HEK293 (cell line): ENCODE results near the gene TLE5.

Experiments
- CTCF ChIA-PET: fragments of 350-600 bp; formaldehyde crosslinking; extraction: SDS; loops from one replicate; lab custom pipeline; 2021; ENCODE audit warnings: antibody characterized with exemption; lab: Yijun Ruan, JAX
- POLR2A ChIA-PET: fragments of 300-600 bp; formaldehyde crosslinking; extraction: SDS; loops from one replicate; lab custom pipeline; 2020; ENCODE audit warnings: antibody characterized with exemption, inconsistent platforms; lab: Yijun Ruan, JAX
- H3K27ac ChIP-seq: fragments of 200-500 bp; sonication (Bioruptor generic); 2 replicates; pipeline ENCODE4 v1.5.1; 2014; ENCODE audit warnings: low read depth, low read length, control low read depth, inconsistent platforms; ENCODE audit errors: extremely low read depth
- H3K36me3 ChIP-seq, 2 experiments: fragments of 200-500 bp in 1 of 2; sonication (Bioruptor generic) in 1 of 2; 1 replicate in 1 of 2; 2 replicates in 1 of 2; pipeline ENCODE4 v1.5.1; 2014 to 2017; ENCODE audit warnings: inconsistent platforms in 2 of 2, low read length in 2 of 2; ENCODE audit not compliant: control insufficient read depth in 2 of 2, insufficient read depth in 1 of 2
- H3K4me1 ChIP-seq: fragments of 200-500 bp; sonication (Bioruptor generic); 2 replicates; pipeline ENCODE4 v1.5.1; 2014; ENCODE audit warnings: mild to moderate bottlenecking, low read length, inconsistent platforms; ENCODE audit not compliant: control insufficient read depth, insufficient read depth
- H3K4me3 ChIP-seq: 2 replicates; pipeline ENCODE4 v1.5.1; 2011; ENCODE audit warnings: low read depth, mild to moderate bottlenecking, control low read depth, low read length, moderate library complexity
- H3K9me3 ChIP-seq: fragments of 200-500 bp; sonication (Bioruptor generic); 2 replicates; pipeline ENCODE4 v1.5.1; 2014; ENCODE audit warnings: low read depth, low read length, inconsistent platforms; ENCODE audit not compliant: control insufficient read depth, insufficient read depth
- EGR2 ChIP-seq: fragments of 450-650 bp; formaldehyde crosslinking; IDR thresholded peaks from 2 replicates; pipeline ENCODE4 v1.5.1; 2016; ENCODE audit warnings: low read depth, missing biosample characterization, missing genetic modification characterization
- KLF8 ChIP-seq: fragments of 450-650 bp; formaldehyde crosslinking; IDR thresholded peaks from 2 replicates; pipeline ENCODE4 v1.5.1; 2016; ENCODE audit warnings: missing biosample characterization, missing genetic modification characterization
- OSR2 ChIP-seq: fragments of 450-650 bp; formaldehyde crosslinking; IDR thresholded peaks from 2 replicates; pipeline ENCODE4 v1.5.1; 2016; ENCODE audit warnings: missing biosample characterization, missing genetic modification characterization
- SCRT1 ChIP-seq: fragments of 450-650 bp; formaldehyde crosslinking; IDR thresholded peaks from 2 replicates; pipeline ENCODE4 v1.5.1; 2016; ENCODE audit warnings: missing biosample characterization, missing genetic modification characterization, borderline replicate concordance
- ZBTB17 ChIP-seq: fragments of 450-650 bp; formaldehyde crosslinking; IDR thresholded peaks from 2 replicates; pipeline ENCODE4 v1.5.1; 2016; ENCODE audit warnings: missing biosample characterization, missing genetic modification characterization
- ZBTB8A ChIP-seq: fragments of 450-650 bp; formaldehyde crosslinking; IDR thresholded peaks from 2 replicates; pipeline ENCODE4 v1.5.1; 2016; ENCODE audit warnings: missing biosample characterization, missing genetic modification characterization
- ZEB2 ChIP-seq: fragments of 450-650 bp; formaldehyde crosslinking; IDR thresholded peaks from 2 replicates; pipeline ENCODE4 v1.5.1; 2016; ENCODE audit warnings: missing biosample characterization, missing genetic modification characterization
- ZFHX2 ChIP-seq: fragments of 450-650 bp; formaldehyde crosslinking; conservative IDR thresholded peaks from 2 replicates; pipeline ENCODE4 v1.5.1; 2016; ENCODE audit warnings: missing biosample characterization, missing genetic modification characterization
- ZIC2 ChIP-seq: fragments of 450-650 bp; formaldehyde crosslinking; IDR thresholded peaks from 2 replicates; pipeline ENCODE4 v1.5.1; 2016; ENCODE audit warnings: missing biosample characterization, missing genetic modification characterization
- ZNF138 ChIP-seq: fragments of 450-650 bp; formaldehyde crosslinking; IDR thresholded peaks from 2 replicates; pipeline ENCODE4 v1.5.1; 2016; ENCODE audit warnings: missing biosample characterization, missing genetic modification characterization, borderline replicate concordance
- ZNF311 ChIP-seq: fragments of 450-650 bp; formaldehyde crosslinking; IDR thresholded peaks from 2 replicates; pipeline ENCODE4 v1.5.1; 2017; ENCODE audit warnings: missing biosample characterization, missing genetic modification characterization, borderline replicate concordance
- ZNF423 ChIP-seq: fragments of 450-650 bp; formaldehyde crosslinking; IDR thresholded peaks from 2 replicates; pipeline ENCODE4 v1.5.1; 2016; ENCODE audit warnings: missing biosample characterization, missing genetic modification characterization
- ZNF521 ChIP-seq: fragments of 450-650 bp; formaldehyde crosslinking; IDR thresholded peaks from 2 replicates; pipeline ENCODE4 v1.5.1; 2017; ENCODE audit warnings: missing biosample characterization, mild to moderate bottlenecking, missing genetic modification characterization
- ZNF660 ChIP-seq: fragments of 450-650 bp; IDR thresholded peaks from 2 replicates; pipeline ENCODE4 v1.5.1; 2018; ENCODE audit warnings: missing biosample characterization, mild to moderate bottlenecking, missing genetic modification characterization
- ZNF837 ChIP-seq: fragments of 450-650 bp; formaldehyde crosslinking; IDR thresholded peaks from 2 replicates; pipeline ENCODE4 v1.5.1; 2016; ENCODE audit warnings: missing biosample characterization, missing genetic modification characterization
- TF ChIP-seq, protein P1 (sequence below): fragments of 450-650 bp; formaldehyde crosslinking; IDR thresholded peaks from 2 replicates; pipeline ENCODE4 v1.5.1; 2016; ENCODE audit warnings: missing biosample characterization, missing genetic modification characterization
- TF ChIP-seq, protein P2 (sequence below): fragments of 450-650 bp; formaldehyde crosslinking; IDR thresholded peaks from 2 replicates; pipeline ENCODE4 v1.5.1; 2016; ENCODE audit warnings: missing biosample characterization, missing genetic modification characterization
- TF ChIP-seq, protein P3 (sequence below): fragments of 450-650 bp; formaldehyde crosslinking; IDR thresholded peaks from 2 replicates; pipeline ENCODE4 v1.5.1; 2016; ENCODE audit warnings: missing biosample characterization, missing genetic modification characterization
- TF ChIP-seq, protein P4 (sequence below): fragments of 450-650 bp; formaldehyde crosslinking; IDR thresholded peaks from 2 replicates; pipeline ENCODE4 v1.5.1; 2017; ENCODE audit warnings: missing biosample characterization, missing genetic modification characterization
- TF ChIP-seq, protein P5 (sequence below): fragments of 450-650 bp; formaldehyde crosslinking; IDR thresholded peaks from 2 replicates; pipeline ENCODE4 v1.5.1; 2016; ENCODE audit warnings: missing biosample characterization, missing genetic modification characterization
- TF ChIP-seq, protein P6 (sequence below): fragments of 450-650 bp; formaldehyde crosslinking; IDR thresholded peaks from 2 replicates; pipeline ENCODE4 v1.5.1; 2016; ENCODE audit warnings: missing biosample characterization, missing genetic modification characterization
- TF ChIP-seq, protein P7 (sequence below): fragments of 450-650 bp; formaldehyde crosslinking; conservative IDR thresholded peaks from 2 replicates; pipeline ENCODE4 v1.5.1; 2016; ENCODE audit warnings: low read depth, missing biosample characterization, missing genetic modification characterization

The TLE5 gene

DNA sequence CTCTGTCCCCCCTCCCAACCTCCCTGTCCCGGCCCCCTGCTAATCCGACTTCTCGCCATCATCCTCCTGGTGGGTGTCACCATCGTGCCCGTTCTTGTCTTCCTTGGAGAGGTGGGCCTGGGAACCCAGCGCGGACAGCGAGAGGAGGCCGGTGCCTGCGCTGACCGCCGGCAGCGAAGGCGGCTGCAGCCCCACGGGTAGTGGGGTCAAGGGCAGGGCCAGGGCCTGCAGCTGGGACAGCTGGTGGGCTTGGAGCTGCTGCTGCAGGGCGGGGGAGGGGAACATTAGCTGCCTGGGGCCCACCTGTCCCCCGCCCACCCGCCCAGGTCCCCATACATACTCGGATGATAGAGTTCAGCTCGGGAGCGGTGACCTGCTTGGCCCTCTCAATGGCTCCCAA lies 8.5 kb downstream of the TLE5 start (continued):
- TF ChIP-seq, protein P1, sequence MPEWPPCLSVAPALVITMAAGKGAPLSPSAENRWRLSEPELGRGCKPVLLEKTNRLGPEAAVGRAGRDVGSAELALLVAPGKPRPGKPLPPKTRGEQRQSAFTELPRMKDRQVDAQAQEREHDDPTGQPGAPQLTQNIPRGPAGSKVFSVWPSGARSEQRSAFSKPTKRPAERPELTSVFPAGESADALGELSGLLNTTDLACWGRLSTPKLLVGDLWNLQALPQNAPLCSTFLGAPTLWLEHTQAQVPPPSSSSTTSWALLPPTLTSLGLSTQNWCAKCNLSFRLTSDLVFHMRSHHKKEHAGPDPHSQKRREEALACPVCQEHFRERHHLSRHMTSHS (tag by site-specific recombination), result no peak
- TF ChIP-seq ZNF521 (tag by site-specific recombination) (no peak), ZNF660 (tag by site-specific recombination) (no peak), ZNF311 (tag by site-specific recombination) (no peak), SCRT1 (no peak), ZIC2 (tag by site-specific recombination) (no peak), ZNF423 (tag by site-specific recombination) (no peak), ZBTB8A (tag by site-specific recombination) (no peak), OSR2 (tag by site-specific recombination) (no peak), KLF8 (tag by site-specific recombination) (no peak)
- TF ChIP-seq, protein P2, sequence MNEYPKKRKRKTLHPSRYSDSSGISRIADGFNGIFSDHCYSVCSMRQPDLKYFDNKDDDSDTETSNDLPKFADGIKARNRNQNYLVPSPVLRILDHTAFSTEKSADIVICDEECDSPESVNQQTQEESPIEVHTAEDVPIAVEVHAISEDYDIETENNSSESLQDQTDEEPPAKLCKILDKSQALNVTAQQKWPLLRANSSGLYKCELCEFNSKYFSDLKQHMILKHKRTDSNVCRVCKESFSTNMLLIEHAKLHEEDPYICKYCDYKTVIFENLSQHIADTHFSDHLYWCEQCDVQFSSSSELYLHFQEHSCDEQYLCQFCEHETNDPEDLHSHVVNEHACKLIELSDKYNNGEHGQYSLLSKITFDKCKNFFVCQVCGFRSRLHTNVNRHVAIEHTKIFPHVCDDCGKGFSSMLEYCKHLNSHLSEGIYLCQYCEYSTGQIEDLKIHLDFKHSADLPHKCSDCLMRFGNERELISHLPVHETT (tag by site-specific recombination), result no peak

DNA sequence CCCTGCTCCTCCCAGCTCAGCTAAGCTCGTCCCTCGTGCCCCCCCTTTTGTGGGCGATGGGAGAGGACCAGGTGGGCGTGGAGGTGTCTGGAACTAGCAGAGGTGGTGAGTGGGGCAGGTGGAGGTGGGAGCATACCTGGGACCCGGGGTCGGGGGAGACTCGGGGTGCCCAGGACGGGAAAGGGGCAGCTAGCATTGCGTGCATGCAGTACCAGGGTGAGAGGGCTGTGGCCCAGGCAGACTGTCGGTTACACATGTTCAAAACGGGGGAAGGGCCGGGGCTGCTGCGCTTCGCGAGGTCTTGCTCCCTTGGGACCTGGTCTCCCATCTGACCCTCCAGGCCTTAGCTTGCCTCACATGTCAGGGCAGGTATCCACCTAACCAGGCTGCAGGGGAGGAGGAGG lies 9.1 kb downstream of the TLE5 start:
- CTCF ChIA-PET, result interaction anchor here (0.7 to 1.6 kb wide), 5 partner anchors 22 to 103 kb away, joined by 3 to 4 read pairs (median 3); no protein-coding TSS in a partner anchor
- TF ChIP-seq ZNF138 (tag by site-specific recombination), result no peak
- TF ChIP-seq, protein P3, sequence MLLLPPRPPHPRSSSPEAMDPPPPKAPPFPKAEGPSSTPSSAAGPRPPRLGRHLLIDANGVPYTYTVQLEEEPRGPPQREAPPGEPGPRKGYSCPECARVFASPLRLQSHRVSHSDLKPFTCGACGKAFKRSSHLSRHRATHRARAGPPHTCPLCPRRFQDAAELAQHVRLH, result no peak
- TF ChIP-seq, protein P4, sequence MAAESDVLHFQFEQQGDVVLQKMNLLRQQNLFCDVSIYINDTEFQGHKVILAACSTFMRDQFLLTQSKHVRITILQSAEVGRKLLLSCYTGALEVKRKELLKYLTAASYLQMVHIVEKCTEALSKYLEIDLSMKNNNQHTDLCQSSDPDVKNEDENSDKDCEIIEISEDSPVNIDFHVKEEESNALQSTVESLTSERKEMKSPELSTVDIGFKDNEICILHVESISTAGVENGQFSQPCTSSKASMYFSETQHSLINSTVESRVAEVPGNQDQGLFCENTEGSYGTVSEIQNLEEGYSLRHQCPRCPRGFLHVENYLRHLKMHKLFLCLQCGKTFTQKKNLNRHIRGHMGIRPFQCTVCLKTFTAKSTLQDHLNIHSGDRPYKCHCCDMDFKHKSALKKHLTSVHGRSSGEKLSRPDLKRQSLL (tag by site-specific recombination), result no peak
- peak; percentile 70 for TF ChIP-seq ZFHX2 (tag by site-specific recombination)
- no peak for TF ChIP-seq ZNF837 (tag by site-specific recombination)
- TF ChIP-seq, protein P5, sequence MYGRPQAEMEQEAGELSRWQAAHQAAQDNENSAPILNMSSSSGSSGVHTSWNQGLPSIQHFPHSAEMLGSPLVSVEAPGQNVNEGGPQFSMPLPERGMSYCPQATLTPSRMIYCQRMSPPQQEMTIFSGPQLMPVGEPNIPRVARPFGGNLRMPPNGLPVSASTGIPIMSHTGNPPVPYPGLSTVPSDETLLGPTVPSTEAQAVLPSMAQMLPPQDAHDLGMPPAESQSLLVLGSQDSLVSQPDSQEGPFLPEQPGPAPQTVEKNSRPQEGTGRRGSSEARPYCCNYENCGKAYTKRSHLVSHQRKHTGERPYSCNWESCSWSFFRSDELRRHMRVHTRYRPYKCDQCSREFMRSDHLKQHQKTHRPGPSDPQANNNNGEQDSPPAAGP, result no peak
- TF ChIP-seq, protein P6, sequence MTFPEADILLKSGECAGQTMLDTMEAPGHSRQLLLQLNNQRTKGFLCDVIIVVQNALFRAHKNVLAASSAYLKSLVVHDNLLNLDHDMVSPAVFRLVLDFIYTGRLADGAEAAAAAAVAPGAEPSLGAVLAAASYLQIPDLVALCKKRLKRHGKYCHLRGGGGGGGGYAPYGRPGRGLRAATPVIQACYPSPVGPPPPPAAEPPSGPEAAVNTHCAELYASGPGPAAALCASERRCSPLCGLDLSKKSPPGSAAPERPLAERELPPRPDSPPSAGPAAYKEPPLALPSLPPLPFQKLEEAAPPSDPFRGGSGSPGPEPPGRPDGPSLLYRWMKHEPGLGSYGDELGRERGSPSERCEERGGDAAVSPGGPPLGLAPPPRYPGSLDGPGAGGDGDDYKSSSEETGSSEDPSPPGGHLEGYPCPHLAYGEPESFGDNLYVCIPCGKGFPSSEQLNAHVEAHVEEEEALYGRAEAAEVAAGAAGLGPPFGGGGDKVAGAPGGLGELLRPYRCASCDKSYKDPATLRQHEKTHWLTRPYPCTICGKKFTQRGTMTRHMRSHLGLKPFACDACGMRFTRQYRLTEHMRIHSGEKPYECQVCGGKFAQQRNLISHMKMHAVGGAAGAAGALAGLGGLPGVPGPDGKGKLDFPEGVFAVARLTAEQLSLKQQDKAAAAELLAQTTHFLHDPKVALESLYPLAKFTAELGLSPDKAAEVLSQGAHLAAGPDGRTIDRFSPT (tag by site-specific recombination), result peak; percentile 24; the same call in 1 of the 2 replicates
- TF ChIP-seq, protein P7, sequence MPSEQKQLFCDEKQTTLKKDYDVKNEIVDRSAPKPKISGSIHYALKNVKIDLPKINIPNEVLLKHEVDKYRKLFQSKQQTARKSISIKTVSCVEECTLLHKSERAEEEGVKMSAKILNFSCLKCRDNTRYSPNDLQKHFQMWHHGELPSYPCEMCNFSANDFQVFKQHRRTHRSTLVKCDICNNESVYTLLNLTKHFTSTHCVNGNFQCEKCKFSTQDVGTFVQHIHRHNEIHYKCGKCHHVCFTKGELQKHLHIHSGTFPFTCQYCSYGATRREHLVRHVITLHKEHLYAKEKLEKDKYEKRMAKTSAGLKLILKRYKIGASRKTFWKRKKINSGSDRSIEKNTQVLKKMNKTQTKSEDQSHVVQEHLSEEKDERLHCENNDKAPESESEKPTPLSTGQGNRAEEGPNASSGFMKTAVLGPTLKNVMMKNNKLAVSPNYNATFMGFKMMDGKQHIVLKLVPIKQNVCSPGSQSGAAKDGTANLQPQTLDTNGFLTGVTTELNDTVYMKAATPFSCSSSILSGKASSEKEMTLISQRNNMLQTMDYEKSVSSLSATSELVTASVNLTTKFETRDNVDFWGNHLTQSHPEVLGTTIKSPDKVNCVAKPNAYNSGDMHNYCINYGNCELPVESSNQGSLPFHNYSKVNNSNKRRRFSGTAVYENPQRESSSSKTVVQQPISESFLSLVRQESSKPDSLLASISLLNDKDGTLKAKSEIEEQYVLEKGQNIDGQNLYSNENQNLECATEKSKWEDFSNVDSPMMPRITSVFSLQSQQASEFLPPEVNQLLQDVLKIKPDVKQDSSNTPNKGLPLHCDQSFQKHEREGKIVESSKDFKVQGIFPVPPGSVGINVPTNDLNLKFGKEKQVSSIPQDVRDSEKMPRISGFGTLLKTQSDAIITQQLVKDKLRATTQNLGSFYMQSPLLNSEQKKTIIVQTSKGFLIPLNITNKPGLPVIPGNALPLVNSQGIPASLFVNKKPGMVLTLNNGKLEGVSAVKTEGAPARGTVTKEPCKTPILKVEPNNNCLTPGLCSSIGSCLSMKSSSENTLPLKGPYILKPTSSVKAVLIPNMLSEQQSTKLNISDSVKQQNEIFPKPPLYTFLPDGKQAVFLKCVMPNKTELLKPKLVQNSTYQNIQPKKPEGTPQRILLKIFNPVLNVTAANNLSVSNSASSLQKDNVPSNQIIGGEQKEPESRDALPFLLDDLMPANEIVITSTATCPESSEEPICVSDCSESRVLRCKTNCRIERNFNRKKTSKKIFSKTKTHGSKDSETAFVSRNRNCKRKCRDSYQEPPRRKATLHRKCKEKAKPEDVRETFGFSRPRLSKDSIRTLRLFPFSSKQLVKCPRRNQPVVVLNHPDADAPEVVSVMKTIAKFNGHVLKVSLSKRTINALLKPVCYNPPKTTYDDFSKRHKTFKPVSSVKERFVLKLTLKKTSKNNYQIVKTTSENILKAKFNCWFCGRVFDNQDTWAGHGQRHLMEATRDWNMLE (tag by site-specific recombination), result no peak
- TF ChIP-seq, protein P2 (tag by site-specific recombination), result no peak
- TF ChIP-seq ZEB2 (tag by site-specific recombination), result peak; percentile 70
- peak; percentile 81 for TF ChIP-seq EGR2 (tag by site-specific recombination)
- no peak for TF ChIP-seq ZBTB17 (tag by site-specific recombination)

More for the DNA sequence above, 9.1 kb downstream of the TLE5 start:
- POLR2A ChIA-PET, result interaction anchor here (0.5 to 4.4 kb wide), 5 partner anchors 17 to 1627 kb away, joined by 3 to 36 read pairs (median 3); no protein-coding TSS in a partner anchor
- Histone ChIP-seq H3K4me1 (peaks cover 20% of the 10 kb centered on the region), H3K27ac (no peak overlapping the region), H3K36me3 (peaks cover 0 to 43% of the 10 kb centered on the region in 2 experiments; a peak in 2 of 3 replicates), H3K9me3 (no peaks in the 10 kb centered on the region), H3K4me3 (no peak overlapping the region)
